Epithelial cell of proximal tubule (primary cell): ENCODE results near the gene HLA-DPA1. TPM values are rescaled to one million over a fixed set of nuclear protein-coding genes. Genes with fewer than 3 reads are reported as not detected.

Source experiments
- DNase-seq: peaks from one replicate; pipeline ENCODE4 v3.0.0-alpha.2; 2011; ENCODE audit warnings: low read depth
- H3K4me3 ChIP-seq: 2 replicates; pipeline ENCODE4 v1.5.1; 2011; ENCODE audit warnings: low read depth, mild to moderate bottlenecking, low read length
- total RNA-seq: library from RNA; depleted of rRNA; stranded (reverse); fragments of >200 nt; gene quantifications from 2 replicates; pipeline ENCODE4 v1.2.3, GENCODE V29; 2015
- TF ChIP-seq, protein P1 (sequence below): conservative IDR thresholded peaks from 2 replicates; pipeline ENCODE4 v1.5.1; 2012; ENCODE audit warnings: low read depth, mild to moderate bottlenecking, low read length

Gene HLA-DPA1
- total RNA-seq, 1 donor from 2014 or later = 6.8 TPM

DNA sequence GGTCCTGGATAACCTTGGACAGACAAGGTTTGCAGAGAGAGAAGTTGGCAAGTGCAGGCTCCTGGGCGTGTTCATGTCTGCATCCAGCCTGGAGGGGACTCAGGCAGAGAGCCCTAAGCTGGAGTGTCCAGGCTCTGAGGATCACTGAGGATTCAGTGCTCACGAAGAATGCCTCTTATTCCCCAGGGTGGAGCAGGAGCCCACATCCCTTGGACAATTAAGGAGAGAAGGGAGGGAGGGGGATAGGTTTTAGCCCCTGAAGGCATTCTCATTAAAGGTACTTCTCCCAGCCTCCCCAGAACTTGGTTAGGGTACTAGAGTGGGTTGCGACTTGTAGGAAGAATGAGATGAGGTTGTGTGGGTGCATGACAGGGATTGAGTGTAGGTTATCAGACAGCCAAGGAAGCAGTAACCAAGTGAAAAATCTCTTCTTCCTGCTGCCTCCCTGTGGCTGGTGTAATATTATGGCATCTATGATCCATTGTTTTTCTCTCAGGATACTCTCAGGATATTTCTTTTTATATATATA lies 3.0 kb upstream of the HLA-DPA1 start:
- no peak overlapping the region for H3K4me3 ChIP-seq
- no peak for DNase-seq
- TF ChIP-seq, protein P1, sequence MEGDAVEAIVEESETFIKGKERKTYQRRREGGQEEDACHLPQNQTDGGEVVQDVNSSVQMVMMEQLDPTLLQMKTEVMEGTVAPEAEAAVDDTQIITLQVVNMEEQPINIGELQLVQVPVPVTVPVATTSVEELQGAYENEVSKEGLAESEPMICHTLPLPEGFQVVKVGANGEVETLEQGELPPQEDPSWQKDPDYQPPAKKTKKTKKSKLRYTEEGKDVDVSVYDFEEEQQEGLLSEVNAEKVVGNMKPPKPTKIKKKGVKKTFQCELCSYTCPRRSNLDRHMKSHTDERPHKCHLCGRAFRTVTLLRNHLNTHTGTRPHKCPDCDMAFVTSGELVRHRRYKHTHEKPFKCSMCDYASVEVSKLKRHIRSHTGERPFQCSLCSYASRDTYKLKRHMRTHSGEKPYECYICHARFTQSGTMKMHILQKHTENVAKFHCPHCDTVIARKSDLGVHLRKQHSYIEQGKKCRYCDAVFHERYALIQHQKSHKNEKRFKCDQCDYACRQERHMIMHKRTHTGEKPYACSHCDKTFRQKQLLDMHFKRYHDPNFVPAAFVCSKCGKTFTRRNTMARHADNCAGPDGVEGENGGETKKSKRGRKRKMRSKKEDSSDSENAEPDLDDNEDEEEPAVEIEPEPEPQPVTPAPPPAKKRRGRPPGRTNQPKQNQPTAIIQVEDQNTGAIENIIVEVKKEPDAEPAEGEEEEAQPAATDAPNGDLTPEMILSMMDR = no peak

DNA sequence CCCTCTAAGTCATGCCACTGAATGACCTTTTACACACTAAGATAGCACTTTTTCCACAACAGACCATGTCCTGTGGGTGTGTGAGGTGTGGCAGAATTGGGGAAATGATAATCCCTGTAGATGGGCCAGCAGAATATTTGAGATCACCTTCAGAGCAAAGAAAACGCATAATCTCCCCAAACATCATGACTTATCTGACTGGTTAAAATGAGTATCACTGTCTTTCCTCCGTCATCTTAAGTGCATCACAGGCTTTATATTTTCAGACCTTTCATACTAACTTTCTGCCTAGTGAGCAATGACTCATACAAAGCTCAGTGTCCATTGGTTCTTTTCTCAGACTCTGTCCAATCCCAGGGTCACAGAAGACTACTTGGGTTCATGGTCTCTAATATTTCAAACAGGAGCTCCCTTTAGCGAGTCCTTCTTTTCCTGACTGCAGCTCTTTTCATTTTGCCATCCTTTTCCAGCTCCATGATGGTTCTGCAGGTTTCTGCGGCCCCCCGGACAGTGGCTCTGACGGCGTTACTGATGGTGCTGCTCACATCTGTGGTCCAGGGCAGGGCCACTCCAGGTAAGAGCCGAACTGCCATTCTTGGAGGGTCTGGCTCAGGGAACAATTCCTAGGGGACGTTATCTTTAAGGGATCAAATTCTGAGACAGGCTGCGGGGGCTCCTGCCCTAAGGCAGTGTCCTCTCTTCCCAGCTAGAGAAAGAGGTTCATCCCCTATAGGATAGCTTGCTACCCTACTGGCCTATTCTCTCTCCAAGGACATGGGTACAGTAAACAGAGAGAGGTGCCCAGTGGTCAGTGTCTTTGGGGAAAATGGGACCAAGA lies 2.3 kb upstream of the HLA-DPA1 start, which contains the start of gene HLA-DPB1:
TSS of gene HLA-DPB1 (plus strand) at position 423 of the 838 bp plus-strand sequence. CDS start at position 475, 52 bp downstream.
- no peak within 1 kb of the TSS for H3K4me3 ChIP-seq
- TF ChIP-seq, protein P1 = no peak
- DNase-seq = no peak

DNA sequence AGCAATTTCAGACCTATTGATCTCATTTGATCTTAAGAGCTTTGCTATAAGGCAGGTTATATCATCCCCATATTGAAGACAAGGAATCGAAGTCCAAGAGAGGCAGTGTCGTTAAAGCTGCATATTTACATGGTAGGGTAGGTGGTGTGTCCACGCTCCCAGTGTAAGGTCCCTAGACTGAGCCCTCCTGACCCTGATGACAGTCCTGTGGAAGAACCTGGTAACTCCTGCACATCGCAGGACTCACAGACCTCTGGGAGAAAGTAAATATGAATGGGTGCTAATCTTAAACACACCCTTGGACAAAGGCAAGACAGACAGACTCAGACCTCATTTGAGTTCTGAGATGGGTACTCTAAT lies 1.7 kb upstream of the HLA-DPA1 start:
- no peak for DNase-seq
- no peak overlapping the region for H3K4me3 ChIP-seq
- TF ChIP-seq, protein P1 = no peak

DNA sequence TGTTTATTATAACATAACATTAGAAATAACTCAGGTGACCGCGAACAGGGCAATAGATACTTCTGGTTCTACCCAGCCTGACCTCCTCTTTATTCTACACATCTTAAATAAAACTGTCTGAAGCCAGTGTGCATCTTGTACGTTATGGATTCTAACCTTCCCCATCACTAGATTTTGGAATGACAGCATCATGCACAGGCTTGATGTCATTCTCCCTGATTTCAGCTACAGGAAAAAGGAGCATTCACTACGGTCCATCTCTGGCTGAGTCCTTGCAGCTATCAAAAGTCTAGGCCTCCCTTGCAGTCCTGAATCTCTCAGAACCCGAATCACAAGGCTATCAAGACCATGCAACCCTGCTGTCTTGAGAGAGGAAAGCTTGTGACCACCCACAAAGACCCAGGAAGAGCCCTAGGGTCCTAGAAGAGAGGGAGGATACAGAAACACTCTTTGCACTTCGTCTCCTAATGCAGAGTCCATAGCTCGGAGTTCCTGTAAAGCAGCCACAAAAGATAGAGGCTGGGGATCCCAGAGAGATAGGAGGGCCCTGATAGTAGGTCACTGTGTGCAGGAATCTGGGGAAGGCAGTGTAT lies 845 bp downstream of the HLA-DPA1 start:
- H3K4me3 ChIP-seq = no peak overlapping the region
- TF ChIP-seq, protein P1 = no peak
- DNase-seq = no peak

DNA sequence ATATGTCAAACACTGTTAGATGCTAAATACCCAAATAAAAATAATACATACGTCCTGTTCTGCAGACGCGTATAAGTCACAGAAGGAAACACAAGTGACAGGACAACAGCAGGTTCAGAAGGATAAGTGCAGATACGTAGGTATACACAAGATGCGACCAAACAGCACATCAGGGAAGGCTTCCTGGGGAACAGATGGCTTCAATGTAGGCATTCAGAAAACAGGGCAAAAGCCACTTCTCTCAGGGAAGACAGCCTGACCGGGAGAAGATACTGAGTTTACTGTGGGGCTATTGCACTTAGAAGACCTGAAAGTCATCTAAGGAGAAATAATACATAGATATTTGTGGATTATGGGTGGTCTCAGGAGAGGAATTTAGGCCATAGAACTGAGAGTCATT lies 1.9 kb downstream of the HLA-DPA1 start:
- no peak for DNase-seq

DNA sequence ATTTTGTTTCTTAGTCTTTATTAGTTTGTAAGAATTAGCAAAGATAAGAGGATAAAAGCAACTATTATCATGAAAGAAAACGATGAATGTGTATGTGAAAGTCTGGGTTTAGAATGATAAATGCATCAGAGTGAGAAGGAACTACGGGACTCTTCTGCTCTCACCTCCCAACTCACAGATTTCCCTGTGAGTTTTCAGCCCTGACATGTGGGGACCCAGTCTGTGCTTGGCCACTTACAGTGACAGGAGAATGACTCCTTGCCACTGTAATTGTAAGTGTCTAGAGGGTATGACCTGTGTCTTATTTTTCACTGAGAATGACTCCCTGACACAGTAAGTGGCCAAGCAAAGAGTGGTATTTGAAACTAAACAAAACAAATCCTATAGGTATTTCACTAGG lies 2.5 kb downstream of the HLA-DPA1 start:
- TF ChIP-seq, protein P1 = no peak
- no peak overlapping the region for H3K4me3 ChIP-seq
- no peak for DNase-seq

More for the DNA sequence above, 1.9 kb downstream of the HLA-DPA1 start:
- H3K4me3 ChIP-seq = no peak overlapping the region
- TF ChIP-seq, protein P1 = no peak
